GM23338 (cell line): ENCODE results near the gene TMEM63A. TPM values are rescaled to one million over a fixed set of nuclear protein-coding genes. Genes with fewer than 3 reads are reported as not detected.

Source experiments
- ATAC-seq: fragments of 200-7000 bp; cut with Tn5 transposase; 3 replicates; pipeline ENCODE4 v1.9.1; 2020
- DNase-seq: peaks from one replicate; pipeline ENCODE4 v3.0.0-alpha.2; 2015; ENCODE audit warnings: low spot score
- H2AFZ ChIP-seq: fragments of 200-600 bp; sonication (generic); 2 replicates; pipeline ENCODE4 v1.8.0; 2016; ENCODE audit warnings: antibody characterized with exemption, mild to moderate bottlenecking, moderate library complexity
- H3F3A ChIP-seq: fragments of 200-600 bp; sonication (generic); replicated peaks from 2 replicates; pipeline ENCODE4 v1.8.0; 2017; ENCODE audit warnings: antibody characterized with exemption, mixed run types, low read depth
- H3K27ac ChIP-seq: fragments of 200-600 bp; sonication (generic); 2 replicates; pipeline ENCODE4 v1.6.1; 2016; ENCODE audit warnings: low read depth
- H3K27me3 ChIP-seq: fragments of 200-600 bp; sonication (generic); 2 replicates; pipeline ENCODE4 v1.8.0; 2016; ENCODE audit warnings: mild to moderate bottlenecking, mixed run types, moderate library complexity; ENCODE audit not compliant: insufficient read depth
- H3K36me3 ChIP-seq: fragments of 200-600 bp; sonication (generic); 2 replicates; pipeline ENCODE4 v1.8.0; 2016; ENCODE audit warnings: mild to moderate bottlenecking; ENCODE audit not compliant: insufficient read depth
- H3K4me1 ChIP-seq: fragments of 200-600 bp; sonication (generic); 2 replicates; pipeline ENCODE4 v1.8.0; 2016; ENCODE audit warnings: mild to moderate bottlenecking, moderate library complexity; ENCODE audit not compliant: insufficient read depth
- H3K4me2 ChIP-seq: fragments of 200-600 bp; sonication (generic); 2 replicates; pipeline ENCODE4 v1.7.1; 2017; ENCODE audit warnings: mixed run types
- H3K4me3 ChIP-seq: fragments of 200-600 bp; sonication (generic); 2 replicates; pipeline ENCODE4 v1.6.1; 2016; ENCODE audit warnings: mixed run types
- H3K79me2 ChIP-seq: fragments of 200-600 bp; sonication (generic); replicated peaks from 2 replicates; pipeline ENCODE4 v1.8.0; 2017; ENCODE audit warnings: mild to moderate bottlenecking; ENCODE audit not compliant: insufficient read depth
- H3K9me2 ChIP-seq: fragments of 200-600 bp; sonication (generic); 2 replicates; pipeline ENCODE4 v1.8.0; 2017; ENCODE audit not compliant: insufficient read depth
- H4K20me1 ChIP-seq: fragments of 200-600 bp; sonication (generic); replicated peaks from 2 replicates; pipeline ENCODE4 v1.8.0; 2017; ENCODE audit warnings: mild to moderate bottlenecking; ENCODE audit not compliant: insufficient read depth
- H3K27ac Mint-ChIP-seq: 2 replicates; pipeline ENCODE4 v1.8.0; 2020; ENCODE audit warnings: inconsistent platforms, mild to moderate bottlenecking, moderate library complexity, mixed read lengths
- H3K27me3 Mint-ChIP-seq: 3 replicates; pipeline ENCODE4 v1.8.0; 2022; ENCODE audit warnings: low read depth, mild to moderate bottlenecking, moderate library complexity, mixed read lengths, inconsistent platforms; ENCODE audit not compliant: insufficient read depth, poor library complexity
- H3K36me3 Mint-ChIP-seq: 3 replicates; pipeline ENCODE4 v1.8.0; 2021; ENCODE audit warnings: low read depth, mild to moderate bottlenecking, inconsistent platforms, moderate library complexity, mixed read lengths
- H3K4me1 Mint-ChIP-seq: 3 replicates; pipeline ENCODE4 v1.8.0; 2020; ENCODE audit warnings: mild to moderate bottlenecking, inconsistent platforms, mixed read lengths
- H3K4me3 Mint-ChIP-seq: 3 replicates; pipeline ENCODE4 v1.8.0; 2021; ENCODE audit warnings: moderate library complexity, mild to moderate bottlenecking, inconsistent platforms, mixed read lengths
- H3K9me3 Mint-ChIP-seq: 3 replicates; pipeline ENCODE4 v1.8.0; 2020; ENCODE audit warnings: moderate library complexity, mild to moderate bottlenecking, inconsistent platforms, mixed read lengths
- CREB1 ChIP-seq: fragments of 250-450 bp; sonication (Bioruptor Pico); IDR thresholded peaks from 2 replicates; pipeline ENCODE4 v1.5.0; 2020; ENCODE audit warnings: low read depth, mild to moderate bottlenecking, moderate library complexity
- CTCF ChIP-seq, 2 experiments: fragments of 200-600 bp in 1 of 2; sonication (generic) in 1 of 2; conservative IDR thresholded peaks; 2 replicates each; pipeline versions ENCODE4 v1.5.1 to v1.6.1; 2016 to 2017; ENCODE audit warnings: antibody characterized with exemption in 2 of 2, low read depth in 2 of 2, mild to moderate bottlenecking in 2 of 2, moderate library complexity in 1 of 2
- EZH2 ChIP-seq: fragments of 200-600 bp; sonication (generic); IDR thresholded peaks from one replicate; pipeline ENCODE4 v1.8.0; 2017; ENCODE audit warnings: antibody characterized with exemption, mild to moderate bottlenecking, low read depth; ENCODE audit not compliant: unreplicated experiment
- JUNB ChIP-seq: IDR thresholded peaks from one replicate; pipeline ENCODE4 v1.6.1; 2016; ENCODE audit warnings: antibody characterized with exemption; ENCODE audit not compliant: unreplicated experiment
- NANOG ChIP-seq: IDR thresholded peaks from 2 replicates; pipeline ENCODE4 v1.6.1; 2016; ENCODE audit warnings: antibody characterized with exemption, borderline replicate concordance
- STAT1 ChIP-seq: IDR thresholded peaks from one replicate; pipeline ENCODE4 v1.6.1; 2016; ENCODE audit warnings: antibody characterized with exemption; ENCODE audit not compliant: unreplicated experiment
- ZNF462 ChIP-seq: fragments of 250-450 bp; sonication (Bioruptor Pico); IDR thresholded peaks from 2 replicates; pipeline ENCODE4 v1.5.0; 2020; ENCODE audit warnings: mild to moderate bottlenecking, moderate library complexity
- polyA plus RNA-seq: library from polyadenylated mRNA; unstranded; fragments of >200 nt; fragmentation: Nextera tagmentation; extraction: Ambion mirVana; gene quantifications from 2 replicates; pipeline ENCODE4 v1.2.1, GENCODE V29; 2016
- total RNA-seq: library from RNA; depleted of rRNA; stranded (reverse); fragments of >200 nt; shearing (Covaris generic); gene quantifications from 2 replicates; pipeline ENCODE4 v1.2.3, GENCODE V29; 2014
- TF ChIP-seq, protein P1 (sequence below): IDR thresholded peaks from one replicate; pipeline ENCODE4 v1.6.1; 2018; ENCODE audit warnings: antibody characterized with exemption; ENCODE audit not compliant: unreplicated experiment

TMEM63A gene
- total and polyA plus RNA-seq, 2 experiments from 2014 or later, result 31.7 to 76.9 TPM

DNA sequence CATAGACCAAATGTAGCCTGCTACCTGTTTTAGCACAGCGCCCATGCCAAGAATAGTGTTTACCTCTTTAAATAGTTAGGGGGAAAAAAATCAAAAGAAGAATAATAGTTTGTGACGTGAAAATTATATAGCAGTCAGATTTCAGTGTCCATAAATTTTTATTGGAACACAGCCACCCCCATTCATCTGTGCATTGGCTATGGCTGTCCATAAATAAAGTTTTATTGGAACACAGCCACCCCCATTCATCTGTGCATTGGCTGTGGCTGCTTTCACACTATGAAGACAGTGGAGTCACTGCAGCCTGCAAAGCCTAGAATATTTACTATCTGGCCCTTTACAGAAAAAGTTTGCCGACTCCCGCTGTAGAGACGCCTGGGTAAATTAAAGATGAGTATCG is 51.3 kb downstream of the TMEM63A start (continued):
- TF ChIP-seq ZNF462, result no peak
- no peak for TF ChIP-seq EZH2

GRCh38 chr1:225828706-225829345 is 53.4 kb downstream of the TMEM63A start:
- H3K9me3 Mint-ChIP-seq, result no peaks in the 10 kb centered on the region
- H3K4me1 Mint-ChIP-seq, result peaks cover 34% of the 10 kb centered on the region
- no peak for DNase-seq
- Histone ChIP-seq H2AFZ (no peak overlapping the region), H4K20me1 (peaks cover 8% of the 10 kb centered on the region), H3K9me2 (no peaks in the 10 kb centered on the region), H3F3A (peaks cover 3% of the 10 kb centered on the region; the same call in 1 of the 2 replicates), H3K4me3 (no peak overlapping the region), H3K79me2 (peaks cover 17% of the 10 kb centered on the region), H3K36me3 (peaks cover 20% of the 10 kb centered on the region), H3K4me2 (no peak overlapping the region), H3K4me1 (peaks cover 18% of the 10 kb centered on the region), H3K27ac (no peak overlapping the region), H3K27me3 (no peaks in the 10 kb centered on the region)
- TF ChIP-seq NANOG, result no peak
- no peak overlapping the region for H3K27ac Mint-ChIP-seq
- H3K27me3 Mint-ChIP-seq, result peaks cover 13% of the 10 kb centered on the region
- no peak for ATAC-seq
- no peak overlapping the region for H3K4me3 Mint-ChIP-seq
- peaks cover 25% of the 10 kb centered on the region for H3K36me3 Mint-ChIP-seq

- no peak overlapping the region for H3K4me3 ChIP-seq
- Mint-ChIP-seq H3K4me1 (peaks cover 39% of the 10 kb centered on the region), H3K27ac (no peak overlapping the region), H3K9me3 (no peaks in the 10 kb centered on the region), H3K4me3 (no peak overlapping the region), H3K27me3 (peaks cover 9% of the 10 kb centered on the region), H3K36me3 (peaks cover 15% of the 10 kb centered on the region)
- ATAC-seq (no peak), DNase-seq (no peak)
- peaks cover 3% of the 10 kb centered on the region; the same call in 1 of the 2 replicates for H3F3A ChIP-seq
- H3K9me2 ChIP-seq, result no peaks in the 10 kb centered on the region
- H3K4me2 ChIP-seq, result no peak overlapping the region
- H3K36me3 ChIP-seq, result peaks cover 8% of the 10 kb centered on the region
- peaks cover 19% of the 10 kb centered on the region for H3K4me1 ChIP-seq
- H2AFZ ChIP-seq, result no peak overlapping the region
- peaks cover 21% of the 10 kb centered on the region for H3K79me2 ChIP-seq
- peaks cover 8% of the 10 kb centered on the region for H4K20me1 ChIP-seq
- H3K27ac ChIP-seq, result no peak overlapping the region
- no peaks in the 10 kb centered on the region for H3K27me3 ChIP-seq
- no peak for TF ChIP-seq JUNB
- TF ChIP-seq, protein P1, sequence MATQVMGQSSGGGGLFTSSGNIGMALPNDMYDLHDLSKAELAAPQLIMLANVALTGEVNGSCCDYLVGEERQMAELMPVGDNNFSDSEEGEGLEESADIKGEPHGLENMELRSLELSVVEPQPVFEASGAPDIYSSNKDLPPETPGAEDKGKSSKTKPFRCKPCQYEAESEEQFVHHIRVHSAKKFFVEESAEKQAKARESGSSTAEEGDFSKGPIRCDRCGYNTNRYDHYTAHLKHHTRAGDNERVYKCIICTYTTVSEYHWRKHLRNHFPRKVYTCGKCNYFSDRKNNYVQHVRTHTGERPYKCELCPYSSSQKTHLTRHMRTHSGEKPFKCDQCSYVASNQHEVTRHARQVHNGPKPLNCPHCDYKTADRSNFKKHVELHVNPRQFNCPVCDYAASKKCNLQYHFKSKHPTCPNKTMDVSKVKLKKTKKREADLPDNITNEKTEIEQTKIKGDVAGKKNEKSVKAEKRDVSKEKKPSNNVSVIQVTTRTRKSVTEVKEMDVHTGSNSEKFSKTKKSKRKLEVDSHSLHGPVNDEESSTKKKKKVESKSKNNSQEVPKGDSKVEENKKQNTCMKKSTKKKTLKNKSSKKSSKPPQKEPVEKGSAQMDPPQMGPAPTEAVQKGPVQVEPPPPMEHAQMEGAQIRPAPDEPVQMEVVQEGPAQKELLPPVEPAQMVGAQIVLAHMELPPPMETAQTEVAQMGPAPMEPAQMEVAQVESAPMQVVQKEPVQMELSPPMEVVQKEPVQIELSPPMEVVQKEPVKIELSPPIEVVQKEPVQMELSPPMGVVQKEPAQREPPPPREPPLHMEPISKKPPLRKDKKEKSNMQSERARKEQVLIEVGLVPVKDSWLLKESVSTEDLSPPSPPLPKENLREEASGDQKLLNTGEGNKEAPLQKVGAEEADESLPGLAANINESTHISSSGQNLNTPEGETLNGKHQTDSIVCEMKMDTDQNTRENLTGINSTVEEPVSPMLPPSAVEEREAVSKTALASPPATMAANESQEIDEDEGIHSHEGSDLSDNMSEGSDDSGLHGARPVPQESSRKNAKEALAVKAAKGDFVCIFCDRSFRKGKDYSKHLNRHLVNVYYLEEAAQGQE, result no peak
- TF ChIP-seq STAT1, result no peak
- TF ChIP-seq CREB1 (CRISPR knock-in tag), result no peak
- no peak for TF ChIP-seq CTCF (conservative IDR thresholded peaks at IDR 0.05; ENCODE audit: low read depth in 2 of 2)
These were observed 55.1 kb downstream of the TMEM63A start for GRCh38 chr1:225827076-225827475.
